AG10803 (cell line): ENCODE results near the gene NCCRP1.

ENCODE experiments used
- DNase-seq: peaks from one replicate; pipeline ENCODE4 v3.0.0; 2010; ENCODE audit warnings: low read depth
- H3K4me3 ChIP-seq: 2 replicates; pipeline ENCODE4 v1.5.1; 2011; ENCODE audit warnings: mild to moderate bottlenecking, low read length, control low read depth
- TF ChIP-seq, protein P1 (sequence below): conservative IDR thresholded peaks from 2 replicates; pipeline ENCODE4 v1.5.1; 2011; ENCODE audit warnings: mild to moderate bottlenecking, low read length, control low read depth, inconsistent platforms

NCCRP1 gene

DNA sequence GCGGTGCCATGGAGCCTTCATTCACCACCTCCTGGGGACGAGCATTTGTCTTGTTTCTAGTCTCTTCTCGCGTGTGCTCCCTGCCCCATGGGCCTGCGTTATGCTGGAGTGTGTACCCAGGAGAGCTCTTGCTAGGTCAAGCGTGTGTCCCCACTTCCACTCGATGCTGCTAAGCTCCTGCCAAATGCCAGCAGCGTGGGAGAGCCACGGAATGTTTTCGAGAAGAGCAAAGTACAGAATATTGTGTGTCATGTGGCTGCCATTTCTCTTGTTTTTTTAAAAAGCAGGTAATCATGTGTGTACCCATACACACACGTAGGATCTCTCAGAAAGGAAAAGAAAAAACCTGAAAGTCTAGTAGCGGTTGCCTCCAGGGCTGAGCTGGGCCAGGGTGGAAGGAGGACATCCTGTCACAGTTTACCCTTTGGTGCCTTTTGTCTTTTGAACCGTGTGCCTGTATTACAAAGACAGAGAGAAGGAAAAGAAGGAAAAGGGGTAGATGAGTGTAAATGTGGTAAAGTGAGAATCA lies 42.6 kb upstream of the NCCRP1 start:
- H3K4me3 ChIP-seq, result no peak overlapping the region
- DNase-seq, result no peak
- TF ChIP-seq, protein P1, sequence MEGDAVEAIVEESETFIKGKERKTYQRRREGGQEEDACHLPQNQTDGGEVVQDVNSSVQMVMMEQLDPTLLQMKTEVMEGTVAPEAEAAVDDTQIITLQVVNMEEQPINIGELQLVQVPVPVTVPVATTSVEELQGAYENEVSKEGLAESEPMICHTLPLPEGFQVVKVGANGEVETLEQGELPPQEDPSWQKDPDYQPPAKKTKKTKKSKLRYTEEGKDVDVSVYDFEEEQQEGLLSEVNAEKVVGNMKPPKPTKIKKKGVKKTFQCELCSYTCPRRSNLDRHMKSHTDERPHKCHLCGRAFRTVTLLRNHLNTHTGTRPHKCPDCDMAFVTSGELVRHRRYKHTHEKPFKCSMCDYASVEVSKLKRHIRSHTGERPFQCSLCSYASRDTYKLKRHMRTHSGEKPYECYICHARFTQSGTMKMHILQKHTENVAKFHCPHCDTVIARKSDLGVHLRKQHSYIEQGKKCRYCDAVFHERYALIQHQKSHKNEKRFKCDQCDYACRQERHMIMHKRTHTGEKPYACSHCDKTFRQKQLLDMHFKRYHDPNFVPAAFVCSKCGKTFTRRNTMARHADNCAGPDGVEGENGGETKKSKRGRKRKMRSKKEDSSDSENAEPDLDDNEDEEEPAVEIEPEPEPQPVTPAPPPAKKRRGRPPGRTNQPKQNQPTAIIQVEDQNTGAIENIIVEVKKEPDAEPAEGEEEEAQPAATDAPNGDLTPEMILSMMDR, result no peak

DNA sequence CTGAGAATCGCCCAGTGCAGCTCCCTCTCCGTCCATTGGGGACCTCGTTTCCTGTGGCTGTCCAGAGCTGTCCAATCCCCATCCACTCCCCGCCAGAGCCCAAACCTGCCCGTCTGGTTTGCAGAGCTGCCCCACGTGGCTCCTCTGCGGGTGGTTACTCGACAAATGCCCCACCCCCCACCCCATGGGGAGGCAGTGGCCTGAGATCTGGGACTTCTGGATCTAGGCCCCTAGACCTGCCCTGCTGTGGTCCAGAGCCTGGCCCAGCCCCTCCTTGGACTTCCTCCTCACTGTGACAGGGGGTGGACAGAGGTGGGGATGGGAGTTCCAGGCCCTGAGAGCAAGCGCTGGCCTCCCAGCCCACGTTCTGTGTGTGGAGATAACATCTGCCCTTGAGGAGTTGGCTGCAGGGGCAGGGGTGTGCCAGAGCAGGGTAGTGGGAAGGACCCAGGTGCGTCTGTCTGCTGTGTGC lies 42.1 kb upstream of the NCCRP1 start:
- H3K4me3 ChIP-seq, result no peak overlapping the region
- DNase-seq, result no peak
- TF ChIP-seq, protein P1, result no peak

DNA sequence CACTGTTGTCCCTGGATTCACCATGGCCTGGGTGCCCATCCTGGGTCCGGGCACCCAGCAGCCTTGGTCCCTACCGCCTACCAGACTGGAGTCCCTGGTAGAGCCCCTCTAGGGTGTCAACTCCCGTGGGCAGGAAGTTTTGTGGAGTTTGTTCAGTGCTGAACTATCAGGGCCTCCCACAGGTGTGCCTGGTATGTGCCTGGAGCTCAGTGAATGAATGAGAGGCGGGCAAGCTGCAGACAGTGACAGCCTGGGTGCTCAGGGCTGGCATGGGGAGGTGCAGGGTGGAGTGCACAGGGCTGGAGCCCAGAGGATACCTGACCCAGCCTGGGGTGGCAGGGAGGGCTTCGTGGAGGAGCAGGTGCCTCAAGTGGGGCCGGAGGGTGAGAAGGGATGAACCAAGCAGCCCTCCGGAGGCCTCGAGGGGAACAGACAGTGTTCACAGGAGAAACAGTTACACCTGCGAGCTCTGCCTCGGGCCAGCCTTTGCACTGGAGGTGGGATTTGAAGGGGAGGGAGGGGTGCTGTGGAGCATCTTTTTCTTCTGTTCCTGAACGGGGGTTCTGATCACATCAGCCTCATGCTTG lies 41.6 kb upstream of the NCCRP1 start:
- DNase-seq, result no peak
- TF ChIP-seq, protein P1, result no peak
- no peak overlapping the region for H3K4me3 ChIP-seq

GRCh38 chr19:39155741-39156140 lies 41.0 kb upstream of the NCCRP1 start:
- H3K4me3 ChIP-seq, result no peak overlapping the region
- TF ChIP-seq, protein P1, result no peak
- no peak for DNase-seq

GRCh38 chr19:39156326-39157230 lies 40.2 kb upstream of the NCCRP1 start:
- peak overlapping the region; percentile 27 for H3K4me3 ChIP-seq
- TF ChIP-seq, protein P1, result no peak
- peak; percentile 8 for DNase-seq

DNA sequence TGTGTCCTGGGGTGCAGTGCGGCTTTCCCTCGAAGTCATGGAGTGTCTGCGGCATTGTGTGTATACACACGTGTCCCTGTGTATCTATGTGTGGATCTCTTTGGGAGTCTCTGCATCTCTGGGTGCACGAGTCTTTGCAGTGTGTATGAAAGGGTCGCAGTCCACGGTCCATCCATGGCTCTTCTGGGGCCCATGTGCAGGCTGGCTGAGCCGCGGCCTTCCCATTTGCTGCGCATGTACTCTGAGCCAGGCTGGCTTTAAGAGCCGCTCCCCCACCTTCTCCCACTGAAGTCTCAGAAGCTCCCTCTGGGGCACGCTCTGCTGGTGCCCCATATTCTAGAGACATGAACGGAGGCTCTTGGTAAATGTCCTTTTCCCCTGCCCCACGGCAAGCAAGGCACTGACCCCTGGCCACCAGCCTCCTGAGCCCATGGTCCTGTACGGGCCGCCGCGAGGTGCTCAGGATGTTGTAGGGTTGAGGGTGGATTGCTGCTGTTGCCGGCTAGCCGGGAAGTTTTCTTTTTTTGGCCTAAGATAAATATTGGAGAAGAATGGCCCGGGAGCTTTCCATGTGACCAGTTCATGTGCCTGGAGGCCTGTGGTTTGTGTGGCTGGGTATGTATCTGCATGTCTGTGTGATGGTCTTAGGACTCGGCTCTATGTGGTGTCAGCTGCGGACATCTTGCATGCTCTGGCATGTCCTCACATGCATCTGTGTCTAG lies 39.3 kb upstream of the NCCRP1 start:
- no peak for DNase-seq
- no peak overlapping the region for H3K4me3 ChIP-seq
- TF ChIP-seq, protein P1, result no peak
